HUES64 (cell line): Measurements from ENCODE around the gene RNASE11.
"Not testable (repeated sequence)": the region's sequence is repeated elsewhere in the genome, so short reads cannot be mapped to it uniquely, and the experiment has no call there.

Experiments used
- H3K27ac ChIP-seq: 2 replicates; pipeline ENCODE4 v1.7.0; 2013; ENCODE audit warnings: low read depth, low read length, inconsistent platforms
- H3K27me3 ChIP-seq: 2 replicates; pipeline ENCODE4 v1.6.1; 2013; ENCODE audit warnings: mild to moderate bottlenecking, low read length; ENCODE audit not compliant: insufficient read depth
- H3K36me3 ChIP-seq: 2 replicates; pipeline ENCODE4 v1.6.1; 2013; ENCODE audit warnings: mild to moderate bottlenecking, low read length; ENCODE audit not compliant: insufficient read depth
- H3K4me1 ChIP-seq: 2 replicates; pipeline ENCODE4 v1.6.1; 2013; ENCODE audit warnings: mild to moderate bottlenecking, low read length, moderate library complexity; ENCODE audit not compliant: insufficient read depth
- H3K4me3 ChIP-seq: 2 replicates; pipeline ENCODE4 v1.5.1; 2013; ENCODE audit warnings: mild to moderate bottlenecking, low read length, moderate library complexity
- H3K9ac ChIP-seq: 2 replicates; pipeline ENCODE4 v1.6.1; 2013; ENCODE audit warnings: mild to moderate bottlenecking, low read depth, low read length
- H3K9me3 ChIP-seq: 2 replicates; pipeline ENCODE4 v1.6.1; 2013; ENCODE audit warnings: low read depth, low read length; ENCODE audit not compliant: insufficient read depth
- WGBS: fragments of 150-250, 120-280 bp; methylation state at CpG from one replicate; pipeline ENCODE4 v1.1.7; 2013; ENCODE audit warnings: missing lambda C conversion rate; 5-methylcytosine and 5-hydroxymethylcytosine counted together

RNASE11 gene

DNA sequence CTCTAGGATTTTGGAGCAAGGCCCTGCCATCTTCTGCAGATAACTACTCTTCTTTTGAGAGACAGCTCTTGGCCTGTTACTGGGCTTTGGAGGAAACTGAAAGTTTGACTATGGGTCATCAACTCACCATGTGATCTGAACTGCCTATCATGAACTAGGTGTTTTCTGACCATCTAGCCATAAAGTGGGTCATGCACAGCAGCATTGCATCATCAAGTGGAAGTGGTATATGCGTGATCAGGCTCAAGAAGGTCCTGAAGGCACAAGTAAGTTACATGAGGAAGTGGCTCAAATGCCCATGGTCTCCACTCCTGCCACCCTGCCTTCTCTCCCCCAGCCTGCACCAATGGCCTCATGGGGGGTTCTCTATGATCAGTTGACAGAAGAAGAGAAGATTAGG, 17.1 kb downstream of the RNASE11 start:
- not testable (repeated sequence) for H3K27ac ChIP-seq, H3K4me3 ChIP-seq, H3K27me3 ChIP-seq, H3K9ac ChIP-seq, H3K36me3 ChIP-seq, H3K4me1 ChIP-seq
- WGBS, result 92% methylated on average over 1 of the region's 1 CpG
- H3K9me3 ChIP-seq, result peaks cover 18% of the 10 kb centered on the region

DNA sequence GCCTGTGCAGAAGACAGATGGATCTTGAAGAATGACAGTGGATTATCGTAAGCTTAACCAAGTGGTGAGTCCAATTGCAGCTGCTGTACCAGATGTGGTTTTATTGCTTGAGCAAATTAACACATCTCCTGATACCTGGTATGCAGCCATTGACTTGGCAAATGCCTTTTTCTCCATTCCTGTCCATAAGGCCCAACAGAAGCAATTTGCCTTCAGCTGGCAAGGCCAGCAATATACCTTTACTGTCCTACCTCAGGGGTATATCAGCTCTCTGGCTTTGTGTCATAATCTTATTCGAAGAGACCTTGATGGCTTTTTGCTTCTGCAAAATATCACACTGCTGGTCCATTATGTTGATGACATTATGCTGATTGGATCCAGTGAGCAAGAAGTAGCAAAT, 17.9 kb downstream of the RNASE11 start:
- H3K9ac ChIP-seq, H3K27me3 ChIP-seq, H3K4me1 ChIP-seq, H3K27ac ChIP-seq, H3K4me3 ChIP-seq, H3K36me3 ChIP-seq: not testable (repeated sequence)
- WGBS, result 93% methylated on average over 2 of the region's 2 CpGs
- peaks cover 18% of the 10 kb centered on the region for H3K9me3 ChIP-seq

DNA sequence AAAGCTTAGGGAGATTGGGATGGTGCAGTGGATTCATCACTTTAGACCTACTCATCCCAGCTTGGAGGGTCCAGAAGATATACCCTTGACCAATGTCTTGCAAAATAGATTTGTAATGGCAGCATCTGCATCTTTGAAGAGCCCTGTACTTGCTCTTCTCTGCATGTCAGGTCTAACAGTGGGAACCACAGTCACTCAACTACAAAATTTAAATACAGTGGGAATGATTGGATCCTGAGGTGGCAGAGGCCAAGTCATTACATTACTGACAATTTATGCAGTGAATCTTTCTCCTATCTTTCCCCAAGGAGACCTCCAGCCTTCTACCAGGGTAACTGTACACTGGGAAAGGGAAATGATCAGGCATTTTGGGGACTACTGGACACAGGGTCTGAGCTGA, 18.7 kb downstream of the RNASE11 start:
- H3K9ac ChIP-seq, result no peak overlapping the region
- H3K36me3 ChIP-seq, result no peaks in the 10 kb centered on the region
- no peaks in the 10 kb centered on the region for H3K27me3 ChIP-seq
- H3K4me1 ChIP-seq, result peaks cover 16% of the 10 kb centered on the region; the same call in 1 of the 2 replicates
- H3K4me3 ChIP-seq, result no peak overlapping the region
- H3K27ac ChIP-seq, result no peak overlapping the region
- peaks cover 18% of the 10 kb centered on the region for H3K9me3 ChIP-seq

DNA sequence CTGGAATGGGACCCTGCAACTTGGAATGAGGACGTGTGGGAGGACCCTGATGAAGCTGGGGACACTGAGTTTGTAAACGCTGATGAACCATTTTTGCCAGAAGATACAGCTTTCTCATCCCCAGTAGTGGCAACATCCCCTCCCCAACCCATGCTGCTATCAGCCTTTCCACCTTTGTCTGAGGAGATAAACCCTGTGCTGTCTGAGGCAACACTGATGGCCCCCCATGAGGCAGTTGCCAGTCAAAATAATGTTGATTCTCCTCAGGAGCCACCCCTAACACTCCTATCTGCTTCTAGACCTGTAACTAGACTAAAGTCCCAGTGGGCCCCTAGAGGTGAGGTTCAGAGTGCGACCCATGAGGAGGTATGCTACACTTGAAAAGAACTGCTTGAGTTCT, 19.4 kb downstream of the RNASE11 start:
- Histone ChIP-seq H3K27me3 (no peaks in the 10 kb centered on the region), H3K27ac (no peak overlapping the region), H3K4me3 (no peak overlapping the region), H3K9ac (no peak overlapping the region), H3K36me3 (no peaks in the 10 kb centered on the region), H3K4me1 (peaks cover 16% of the 10 kb centered on the region; the same call in 1 of the 2 replicates), H3K9me3 (peaks cover 18% of the 10 kb centered on the region)
- 96% methylated on average over 3 of the region's 3 CpGs for WGBS

DNA sequence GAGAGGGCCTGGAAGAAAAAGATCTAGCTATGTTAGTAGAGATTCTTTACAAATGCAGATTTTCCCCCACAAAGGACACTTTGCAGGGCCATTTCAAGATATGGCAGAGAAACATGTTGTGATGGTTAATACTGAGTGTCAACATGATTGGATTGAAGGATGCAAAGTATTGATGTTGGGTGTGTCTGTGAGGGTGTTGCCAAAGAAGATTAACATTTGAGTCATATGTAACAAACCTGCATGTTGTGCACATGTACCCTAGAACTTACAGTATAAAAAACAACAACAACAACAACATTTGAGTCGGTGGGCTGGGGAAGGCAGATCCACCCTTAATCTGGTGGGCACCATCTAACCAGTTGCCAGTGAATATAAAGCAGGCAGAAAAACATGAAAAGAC, 20.6 kb downstream of the RNASE11 start:
- H3K36me3 ChIP-seq, H3K9ac ChIP-seq, H3K4me3 ChIP-seq, H3K27me3 ChIP-seq, H3K27ac ChIP-seq: not testable (repeated sequence)
- peaks cover 16% of the 10 kb centered on the region; the same call in 1 of the 2 replicates for H3K4me1 ChIP-seq
- 96% methylated on average over 1 of the region's 1 CpG for WGBS
- peaks cover 18% of the 10 kb centered on the region for H3K9me3 ChIP-seq

DNA sequence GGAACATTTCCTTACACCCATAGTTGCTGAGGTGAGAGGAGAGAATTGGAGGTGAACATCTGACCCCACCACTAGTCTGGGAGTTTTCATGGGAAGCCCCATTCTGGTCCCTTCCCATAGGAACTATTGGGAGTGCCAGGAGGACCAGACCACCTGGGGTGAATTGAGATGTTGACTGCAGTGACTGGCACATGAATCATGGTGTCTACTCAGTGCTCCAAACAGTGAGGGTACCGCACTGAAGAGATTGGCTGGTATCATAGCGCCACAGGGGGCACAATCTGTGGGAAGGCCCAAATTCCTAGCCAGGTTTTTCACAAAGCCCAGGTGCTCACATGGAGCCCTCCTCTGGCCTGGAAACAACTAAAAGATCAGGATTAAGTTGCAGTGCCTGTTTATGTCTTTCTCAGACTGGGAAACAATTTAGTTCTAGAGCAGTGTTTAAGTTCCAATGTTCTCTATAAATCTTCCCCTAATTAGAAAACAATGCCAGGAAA, 23.3 kb downstream of the RNASE11 start:
- Histone ChIP-seq H3K9ac (no peak overlapping the region), H3K27me3 (no peaks in the 10 kb centered on the region), H3K4me1 (peaks cover 31% of the 10 kb centered on the region), H3K27ac (no peak overlapping the region), H3K36me3 (no peaks in the 10 kb centered on the region), H3K9me3 (peaks cover 16% of the 10 kb centered on the region), H3K4me3 (no peak overlapping the region)
- 87% methylated on average over 2 of the region's 2 CpGs for WGBS

DNA sequence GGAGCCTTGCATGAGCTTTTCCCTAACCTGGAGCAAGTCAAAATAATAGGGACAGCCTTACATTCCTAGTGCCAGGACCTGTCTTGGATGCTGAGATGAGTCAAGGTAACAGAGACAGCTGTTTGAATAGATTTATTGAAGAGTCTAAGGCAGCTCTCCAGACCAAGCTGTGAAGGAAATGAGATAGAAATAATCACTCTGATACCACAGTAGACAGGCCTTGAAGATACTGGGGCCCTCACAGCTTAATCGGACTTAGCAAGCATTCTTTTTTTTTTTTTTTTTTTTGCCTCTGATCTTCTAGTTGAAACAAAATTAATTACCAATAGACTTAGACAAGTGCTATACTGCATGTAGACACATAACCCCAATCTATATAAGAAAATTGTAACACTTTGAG, 23.8 kb downstream of the RNASE11 start:
- H3K4me1 ChIP-seq, result peaks cover 36% of the 10 kb centered on the region
- no peak overlapping the region for H3K4me3 ChIP-seq
- 100% methylated on average over 1 of the region's 1 CpG for WGBS
- H3K36me3 ChIP-seq, result no peaks in the 10 kb centered on the region
- H3K27ac ChIP-seq, result no peak overlapping the region
- no peak overlapping the region for H3K9ac ChIP-seq
- peaks cover 10% of the 10 kb centered on the region for H3K9me3 ChIP-seq
- H3K27me3 ChIP-seq, result no peaks in the 10 kb centered on the region

DNA sequence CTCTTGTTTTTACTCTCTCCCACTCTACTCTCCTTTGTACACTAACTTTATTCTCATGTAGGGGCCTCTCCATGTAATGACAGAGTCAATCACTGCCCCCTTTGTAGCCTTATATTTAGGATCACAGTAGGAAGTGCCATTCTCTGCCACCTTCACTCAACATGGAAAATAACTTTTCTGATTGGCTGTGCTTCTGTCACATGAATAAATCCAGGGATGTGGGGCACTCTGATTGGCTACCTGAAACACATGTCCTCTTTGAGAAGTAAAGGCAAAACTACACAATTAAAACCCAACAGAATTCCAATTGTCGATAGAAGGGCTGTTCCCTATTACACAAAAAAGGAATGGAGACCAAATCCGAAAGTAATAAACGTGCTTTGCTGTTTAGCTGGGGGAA, 26.8 kb downstream of the RNASE11 start, which contains the start of gene RNASE9:
Gene RNASE9 (minus strand): TSS at position 87 of the 400 bp plus-strand sequence.
- H3K27ac ChIP-seq, result peak within 1 kb of the TSS; percentile 93
- 96% methylated on average over 3 of the region's 3 CpGs for WGBS
- peaks cover 44% of the 10 kb centered on the region for H3K4me1 ChIP-seq
- H3K27me3 ChIP-seq, result no peaks in the 10 kb centered on the region
- 0 out of 2 replicates have a peak within 1 kb of the TSS, but pooled peaks have one; percentile 22 for H3K4me3 ChIP-seq
- no peaks in the 10 kb centered on the region for H3K9me3 ChIP-seq
- no peaks in the 10 kb centered on the region for H3K36me3 ChIP-seq
- 0 out of 2 replicates have a peak within 1 kb of the TSS, but pooled peaks have one; percentile 45 for H3K9ac ChIP-seq

DNA sequence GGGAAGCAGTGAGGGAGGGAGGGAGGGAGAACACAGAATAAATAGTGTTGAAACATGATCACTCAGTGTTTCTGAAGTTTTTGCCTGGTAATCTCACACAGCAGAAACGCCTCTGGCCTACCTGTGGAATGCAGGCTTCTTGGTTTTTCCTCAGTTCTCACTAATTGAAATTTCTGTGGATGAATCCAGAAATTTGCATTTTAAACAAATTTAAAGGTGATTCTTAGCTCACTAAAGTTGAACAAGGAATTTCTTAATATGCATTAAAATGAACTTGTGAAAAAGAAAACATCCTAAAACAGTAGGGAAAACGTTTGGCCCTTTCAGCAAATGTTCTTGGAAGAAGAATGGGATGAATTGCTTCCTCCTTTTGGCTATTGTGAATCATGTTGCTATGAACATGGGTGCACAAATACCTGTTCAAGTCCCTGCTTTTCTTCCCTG, 28.3 kb downstream of the RNASE11 start:
- Histone ChIP-seq H3K27me3 (no peaks in the 10 kb centered on the region), H3K9ac (0 out of 2 replicates have a peak overlapping the region, but pooled peaks have one; percentile 45), H3K9me3 (no peaks in the 10 kb centered on the region), H3K4me3 (peak overlapping the region; percentile 22; the same call in 1 of the 2 replicates), H3K4me1 (peaks cover 38% of the 10 kb centered on the region), H3K27ac (peak overlapping the region; percentile 93), H3K36me3 (no peaks in the 10 kb centered on the region)
- WGBS, result 2% methylated on average over 2 of the region's 2 CpGs

DNA sequence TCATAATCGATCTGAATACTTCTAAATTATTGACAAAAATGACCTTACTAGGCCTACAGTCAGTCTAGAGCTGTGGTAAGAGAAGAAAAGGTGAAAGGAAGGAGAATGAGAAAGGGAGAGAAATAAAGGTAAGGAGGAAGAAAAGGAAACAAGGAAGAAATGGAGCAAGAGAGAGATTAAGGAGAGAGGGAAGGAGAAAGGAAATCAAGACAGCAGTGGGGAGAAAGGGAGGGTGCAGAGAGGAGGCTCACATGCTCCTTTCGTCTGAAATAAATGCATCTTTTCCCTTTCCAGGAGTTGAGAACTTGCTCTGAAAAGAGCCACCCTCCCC, 30.6 kb downstream of the RNASE11 start:
- H3K4me1 ChIP-seq, result peaks cover 37% of the 10 kb centered on the region
- H3K9ac ChIP-seq, result no peak overlapping the region
- H3K27me3 ChIP-seq, result no peaks in the 10 kb centered on the region
- no peak overlapping the region for H3K4me3 ChIP-seq
- no peaks in the 10 kb centered on the region for H3K9me3 ChIP-seq
- H3K27ac ChIP-seq, result no peak overlapping the region
- 76% methylated on average over 2 of the region's 2 CpGs for WGBS
- no peaks in the 10 kb centered on the region for H3K36me3 ChIP-seq

DNA sequence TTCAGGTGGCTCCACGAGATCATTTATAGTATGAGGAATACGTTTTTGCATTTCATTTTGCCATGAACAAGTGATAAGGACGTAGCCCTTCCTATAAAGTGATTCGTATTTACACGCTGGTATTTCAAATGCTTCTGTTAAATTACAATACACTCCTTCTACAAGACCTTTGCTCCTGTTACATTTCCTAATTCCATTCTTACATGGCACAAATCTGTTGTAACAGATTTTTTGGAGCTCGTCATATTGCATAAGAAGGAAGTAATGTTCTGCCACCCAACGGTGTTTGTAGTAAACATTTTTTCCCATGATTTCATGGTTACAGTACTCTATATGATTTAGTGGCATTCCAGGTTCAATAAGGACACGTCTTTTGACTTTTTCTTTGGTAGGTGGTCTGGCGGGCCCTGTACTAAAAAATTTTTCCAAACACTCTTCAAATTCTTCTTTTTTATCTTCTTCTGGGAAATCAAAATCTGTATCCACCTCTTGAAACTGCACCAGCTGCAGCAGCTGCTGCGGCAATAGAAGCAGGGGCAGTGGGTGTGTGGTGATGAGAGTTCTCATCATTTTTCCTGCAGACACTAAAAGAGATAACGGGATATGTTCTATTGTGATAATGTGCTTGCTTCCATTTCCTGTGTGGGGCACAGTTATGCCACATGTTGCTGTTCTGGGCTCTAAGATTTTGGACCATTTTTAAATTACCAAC, 31.1 kb downstream of the RNASE11 start:
- Histone ChIP-seq H3K27me3 (no peaks in the 10 kb centered on the region), H3K9ac (no peak overlapping the region), H3K4me3 (no peak overlapping the region), H3K4me1 (peaks cover 37% of the 10 kb centered on the region), H3K9me3 (no peaks in the 10 kb centered on the region), H3K27ac (no peak overlapping the region), H3K36me3 (no peaks in the 10 kb centered on the region)
- WGBS, result 92% methylated on average over 11 of the region's 11 CpGs
